CD4-positive, alpha-beta T cell treated with Interleukin-21 for 1 hour (primary cell): ENCODE data around the gene GOLGB1.

Source experiments
- DNase-seq: peaks from one replicate; pipeline ENCODE4 v3.0.0-alpha.2; 2020

The GOLGB1 gene

DNA sequence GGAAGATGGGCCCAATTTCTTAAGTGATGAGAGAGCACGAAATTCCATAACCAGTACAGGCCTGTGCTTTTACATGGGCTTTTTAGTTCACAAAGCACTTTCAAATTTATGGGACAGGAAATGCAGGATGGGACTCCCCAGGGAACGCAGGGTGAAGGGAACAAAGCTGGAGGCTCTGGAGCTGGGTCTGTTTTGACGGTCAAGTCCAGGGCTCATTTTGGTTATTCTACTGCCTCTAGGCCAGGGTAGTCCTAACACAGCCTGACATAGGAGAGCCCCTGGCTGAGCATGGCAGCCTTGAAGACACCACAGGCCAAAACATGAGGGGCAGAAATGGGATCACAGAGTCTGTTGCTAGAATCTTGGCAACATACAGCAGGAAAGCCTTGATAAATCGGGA, 122.3 kb downstream of the GOLGB1 start:
- no peak for DNase-seq

- no peak for DNase-seq
These were observed 123.0 kb downstream of the GOLGB1 start for GRCh38 chr3:121626495-121626894.

DNA sequence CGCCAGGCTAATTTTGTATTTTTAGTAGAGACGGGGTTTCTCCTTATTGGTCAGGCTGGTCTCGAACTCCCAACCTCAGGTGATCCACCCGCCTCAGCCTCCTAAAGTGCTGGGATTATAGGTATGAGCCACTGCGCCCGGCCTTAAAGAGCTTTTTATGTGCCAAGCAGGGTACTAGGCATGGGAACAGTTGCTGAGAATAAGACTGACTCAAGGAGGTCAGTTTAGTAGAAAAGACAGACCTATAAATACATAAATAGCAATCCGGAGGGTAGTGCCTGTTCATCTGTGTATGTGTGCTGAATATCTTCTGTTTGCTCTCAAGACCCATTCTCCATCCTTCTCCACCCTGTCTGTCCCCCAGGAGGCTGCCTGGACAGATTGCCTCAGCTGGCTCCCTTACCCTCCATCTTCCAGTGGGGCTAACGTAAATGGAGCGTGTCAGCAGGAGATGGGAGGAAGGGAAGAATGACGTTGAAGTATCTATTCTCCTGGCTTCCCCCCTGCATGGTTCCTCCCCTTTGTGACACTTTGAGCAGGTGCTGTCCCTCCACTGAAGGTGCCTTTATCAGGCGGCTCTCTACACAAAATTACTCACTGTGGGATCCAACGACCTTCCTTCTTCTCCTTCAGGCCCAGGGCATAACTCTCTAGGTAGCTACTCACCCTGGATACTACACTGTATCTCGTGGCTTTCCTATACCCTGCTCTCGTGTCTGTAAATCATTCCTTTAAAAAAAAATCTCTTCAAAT, 125.2 kb downstream of the GOLGB1 start:
- no peak for DNase-seq

- DNase-seq: no peak
These were observed 128.1 kb downstream of the GOLGB1 start for GRCh38 chr3:121621491-121621890.

DNA sequence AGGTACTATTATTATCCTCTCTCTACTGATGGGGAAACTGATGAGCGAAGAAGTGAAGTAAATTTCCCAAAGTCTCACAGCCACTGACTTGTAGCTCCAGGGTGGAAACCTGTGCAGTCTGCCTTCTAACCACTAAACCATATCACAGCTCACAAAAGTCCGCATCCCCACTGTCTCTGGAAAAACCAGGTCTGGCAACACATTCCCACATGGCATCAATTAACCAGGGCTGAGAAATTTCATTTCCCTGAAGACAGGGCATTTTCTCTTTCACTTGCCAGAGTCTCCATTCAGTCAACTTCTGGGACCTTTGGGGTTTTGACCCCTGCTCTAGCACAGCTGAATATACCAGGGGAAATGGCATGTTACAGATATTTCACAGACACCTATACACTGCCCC, 129.8 kb downstream of the GOLGB1 start:
- no peak for DNase-seq
